Smooth muscle cell (in vitro differentiated cells): Measurements from ENCODE around the gene TP53I11. TPM values are rescaled to one million over a fixed set of nuclear protein-coding genes. Genes with fewer than 3 reads are reported as not detected.

Experiments
- DNase-seq: peaks from one replicate; lab custom pipeline; 2025; ENCODE audit not compliant: unreplicated experiment; lab: John Stamatoyannopoulos, UW
- H2AFZ ChIP-seq: fragments of 200-600 bp; sonication (generic); 2 replicates; pipeline ENCODE4 v1.6.0; 2016; ENCODE audit warnings: antibody characterized with exemption, low read depth, mild to moderate bottlenecking
- H3F3A ChIP-seq: fragments of 200-600 bp; sonication (generic); 2 replicates; pipeline ENCODE4 v1.6.0; 2017; ENCODE audit warnings: antibody characterized with exemption, low read depth
- H3K27ac ChIP-seq: fragments of 200-600 bp; sonication (generic); 2 replicates; pipeline ENCODE4 v1.5.1; 2016; ENCODE audit warnings: low read depth, mild to moderate bottlenecking
- H3K27me3 ChIP-seq: fragments of 200-600 bp; sonication (generic); 2 replicates; pipeline ENCODE4 v1.6.1; 2016; ENCODE audit warnings: low read depth, mild to moderate bottlenecking
- H3K36me3 ChIP-seq: fragments of 200-600 bp; sonication (generic); 2 replicates; pipeline ENCODE4 v1.5.1; 2016; ENCODE audit warnings: low read depth
- H3K4me1 ChIP-seq: fragments of 200-600 bp; sonication (generic); 2 replicates; pipeline ENCODE4 v1.5.1; 2016; ENCODE audit warnings: low read depth
- H3K4me2 ChIP-seq: fragments of 200-600 bp; sonication (generic); 2 replicates; pipeline ENCODE4 v1.6.0; 2016; ENCODE audit warnings: mild to moderate bottlenecking
- H3K4me3 ChIP-seq: fragments of 200-600 bp; sonication (generic); 2 replicates; pipeline ENCODE4 v1.5.1; 2016; ENCODE audit warnings: mild to moderate bottlenecking
- H3K79me2 ChIP-seq: fragments of 200-600 bp; sonication (generic); 2 replicates; pipeline ENCODE4 v1.6.0; 2016; ENCODE audit warnings: low read depth, mild to moderate bottlenecking
- H3K9ac ChIP-seq: fragments of 200-600 bp; sonication (generic); 2 replicates; pipeline ENCODE4 v1.6.0; 2016; ENCODE audit warnings: low read depth
- H3K9me3 ChIP-seq: fragments of 200-600 bp; sonication (generic); replicated peaks from 2 replicates; pipeline ENCODE4 v1.5.1; 2016; ENCODE audit warnings: low read depth
- H4K20me1 ChIP-seq: fragments of 200-600 bp; sonication (generic); 2 replicates; pipeline ENCODE4 v1.6.0; 2016; ENCODE audit warnings: low read depth
- CTCF ChIP-seq: fragments of 200-600 bp; sonication (generic); IDR thresholded peaks from 2 replicates; pipeline ENCODE4 v1.5.1; 2017; ENCODE audit warnings: borderline replicate concordance, mild to moderate bottlenecking, antibody characterized with exemption; ENCODE audit not compliant: insufficient read depth, poor library complexity, severe bottlenecking
- WGBS: methylation state at CpG from one replicate; pipeline ENCODE4 v1.1.7; 2016; ENCODE audit warnings: low lambda C conversion rate; 5-methylcytosine and 5-hydroxymethylcytosine counted together
- polyA plus RNA-seq: library from polyadenylated mRNA; unstranded; fragments of >200 nt; fragmentation: Nextera tagmentation; extraction: Ambion mirVana; gene quantifications from 2 replicates; pipeline ENCODE4 v1.2.1, GENCODE V29; 2016
- total RNA-seq: library from RNA; depleted of rRNA; stranded (reverse); fragments of >200 nt; gene quantifications from 2 replicates; pipeline ENCODE4 v1.2.3, GENCODE V29; 2014

The TP53I11 gene
- total and polyA plus RNA-seq, 2 experiments from 2014 or later: 14.2 to 61.2 TPM

DNA sequence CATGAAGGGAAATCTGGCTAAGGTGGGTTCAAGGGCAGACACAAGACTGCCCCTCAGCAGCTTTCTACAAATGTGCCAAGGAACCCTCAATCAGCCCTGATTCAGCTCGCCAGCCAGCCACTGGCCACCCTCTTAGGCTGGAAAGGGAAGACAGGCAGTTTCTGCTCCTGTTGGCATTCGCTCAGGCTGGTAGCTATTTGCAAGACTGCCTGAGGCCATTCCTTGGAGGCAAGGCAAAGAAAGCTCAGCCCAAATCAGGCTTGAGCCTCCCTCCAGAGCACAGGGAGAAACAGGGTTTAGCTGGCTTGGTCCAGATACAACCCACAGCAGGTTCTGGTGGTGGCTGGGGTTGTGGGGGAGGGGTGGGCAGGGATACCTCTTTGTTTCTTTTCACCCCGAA lies 19.2 kb downstream of the TP53I11 start:
- Histone ChIP-seq H3F3A (no peaks in the 10 kb centered on the region), H3K36me3 (no peaks in the 10 kb centered on the region), H3K4me1 (peaks cover 9% of the 10 kb centered on the region), H3K9ac (no peak overlapping the region), H2AFZ (no peak overlapping the region), H3K27ac (no peak overlapping the region), H3K27me3 (no peaks in the 10 kb centered on the region), H3K79me2 (no peaks in the 10 kb centered on the region), H4K20me1 (peaks cover 5% of the 10 kb centered on the region), H3K9me3 (no peaks in the 10 kb centered on the region), H3K4me3 (no peak overlapping the region), H3K4me2 (no peak overlapping the region)
- 97% methylated on average over 3 of the region's 3 CpGs for WGBS
- TF ChIP-seq CTCF: no peak
- DNase-seq: no peak

GRCh38 chr11:44930588-44931302 lies 19.9 kb downstream of the TP53I11 start:
- H3K9me3 ChIP-seq: no peaks in the 10 kb centered on the region
- H3K79me2 ChIP-seq: no peaks in the 10 kb centered on the region
- no peak for TF ChIP-seq CTCF
- no peak overlapping the region for H2AFZ ChIP-seq
- no peak overlapping the region for H3K4me2 ChIP-seq
- peaks cover 9% of the 10 kb centered on the region for H3K4me1 ChIP-seq
- 80% methylated on average over 12 of the region's 13 CpGs for WGBS
- H3K36me3 ChIP-seq: no peaks in the 10 kb centered on the region
- H3K27me3 ChIP-seq: no peaks in the 10 kb centered on the region
- no peak for DNase-seq
- no peak overlapping the region for H3K27ac ChIP-seq
- no peaks in the 10 kb centered on the region for H3F3A ChIP-seq
- no peak overlapping the region for H3K4me3 ChIP-seq
- H4K20me1 ChIP-seq: no peaks in the 10 kb centered on the region
- H3K9ac ChIP-seq: no peak overlapping the region

DNA sequence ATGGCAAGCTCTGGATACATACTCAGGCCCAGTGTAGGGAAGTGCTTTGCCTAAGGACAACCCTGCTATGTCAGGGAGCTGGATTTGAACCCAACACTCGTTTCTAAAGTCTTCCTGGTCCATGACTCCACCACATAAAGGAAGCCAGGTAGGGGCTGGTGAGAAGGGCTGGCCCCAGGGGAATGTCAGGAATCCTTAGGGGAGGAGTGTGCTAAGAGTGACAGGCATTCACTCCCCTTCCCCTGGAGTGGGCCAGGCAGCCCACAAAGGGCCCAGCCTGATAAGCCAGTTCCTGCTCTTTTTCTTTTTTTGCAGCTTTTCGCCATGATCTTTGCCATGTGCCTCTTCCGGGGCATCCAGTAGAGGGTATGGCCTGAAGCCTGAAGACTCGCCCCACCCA lies 21.9 kb downstream of the TP53I11 start:
- no peaks in the 10 kb centered on the region for H3K27me3 ChIP-seq
- H3K4me2 ChIP-seq: no peak overlapping the region
- H3K27ac ChIP-seq: no peak overlapping the region
- no peak overlapping the region for H3K9ac ChIP-seq
- peaks cover 9% of the 10 kb centered on the region for H3K4me1 ChIP-seq
- no peaks in the 10 kb centered on the region for H3F3A ChIP-seq
- no peak for DNase-seq
- no peaks in the 10 kb centered on the region for H4K20me1 ChIP-seq
- no peaks in the 10 kb centered on the region for H3K36me3 ChIP-seq
- H3K79me2 ChIP-seq: no peaks in the 10 kb centered on the region
- no peak overlapping the region for H3K4me3 ChIP-seq
- TF ChIP-seq CTCF: no peak
- no peaks in the 10 kb centered on the region for H3K9me3 ChIP-seq
- no peak overlapping the region for H2AFZ ChIP-seq
- WGBS: 63% methylated on average over 4 of the region's 4 CpGs

GRCh38 chr11:44928144-44928543 lies 22.5 kb downstream of the TP53I11 start:
- Histone ChIP-seq H3F3A (no peaks in the 10 kb centered on the region), H3K9me3 (no peaks in the 10 kb centered on the region), H3K9ac (no peak overlapping the region), H3K4me3 (no peak overlapping the region), H3K79me2 (no peaks in the 10 kb centered on the region), H3K36me3 (no peaks in the 10 kb centered on the region), H3K4me2 (no peak overlapping the region), H3K27ac (no peak overlapping the region), H3K4me1 (peaks cover 9% of the 10 kb centered on the region), H4K20me1 (no peaks in the 10 kb centered on the region), H2AFZ (no peak overlapping the region), H3K27me3 (no peaks in the 10 kb centered on the region)
- TF ChIP-seq CTCF: no peak
- 85% methylated on average over 4 of the region's 4 CpGs for WGBS
- DNase-seq: no peak
